HepG2 (cell line): Measurements from ENCODE around the gene PCDH10. TPM values are rescaled to one million over a fixed set of nuclear protein-coding genes. Genes with fewer than 3 reads are reported as not detected.

Experiments
- ATAC-seq: fragments of 200-7000 bp; cut with Tn5 transposase; 3 replicates; pipeline ENCODE4 v1.9.1; 2020; ENCODE audit warnings: mild to moderate bottlenecking, moderate library complexity
- BruUV-seq: library from RNA; stranded (reverse); fragments of 400-500 nt; replicated peaks from 2 replicates; lab custom pipeline; 2021; lab: Mats Ljungman, UMichigan
- CTCF ChIA-PET: fragments of 300-600 bp; formaldehyde crosslinking; extraction: SDS; loops from one replicate; lab custom pipeline; 2021; ENCODE audit warnings: low total read pairs, inconsistent platforms, low intra/inter-chr PET ratio; lab: Yijun Ruan, JAX
- POLR2A ChIA-PET: fragments of 350-600 bp; sonication (Branson Sonifier 250); formaldehyde crosslinking; loops from one replicate; lab custom pipeline; 2020; ENCODE audit warnings: antibody characterized with exemption, inconsistent platforms; lab: Yijun Ruan, JAX
- DNase-seq: peaks from one replicate; pipeline ENCODE4 v3.0.0-alpha.2; 2015; ENCODE audit warnings: low spot score
- FAIRE-seq: peaks from 3 replicates; lab custom pipeline; 2011; peaks lifted over from hg19 to GRCh38; lab: Jason Lieb, UNC
- H2AFZ ChIP-seq: one replicate; pipeline ENCODE4 v1.6.1; 2011; ENCODE audit warnings: low read length, inconsistent platforms
- H3K27ac ChIP-seq: fragments of 300-600 bp; 3 replicates; pipeline ENCODE4 v1.8.0; 2011; ENCODE audit warnings: mixed run types, mild to moderate bottlenecking, mixed read lengths, low read length, inconsistent platforms; ENCODE audit not compliant: insufficient read depth; ENCODE audit errors: extremely low read length
- H3K27me3 ChIP-seq, 2 experiments: fragments of 200-600 bp in 1 of 2; 2 replicates in 1 of 2; 3 replicates in 1 of 2; pipeline versions ENCODE4 v1.6.0 to v1.8.0; 2011; ENCODE audit warnings: low read length in 2 of 2, mild to moderate bottlenecking in 2 of 2, moderate library complexity in 2 of 2, inconsistent platforms in 1 of 2; ENCODE audit not compliant: insufficient read depth in 2 of 2, control insufficient read depth in 1 of 2
- H3K36me3 ChIP-seq, 2 experiments: fragments of 200-600 bp in 1 of 2; replicated peaks in 1 of 2; 2 replicates in 1 of 2; 3 replicates in 1 of 2; pipeline versions ENCODE4 v1.5.1 to v1.8.0; 2011; ENCODE audit warnings: low read length in 2 of 2, inconsistent platforms in 1 of 2; ENCODE audit not compliant: insufficient read depth in 2 of 2, control insufficient read depth in 1 of 2
- H3K4me1 ChIP-seq: 2 replicates; pipeline ENCODE4 v1.5.1; 2012; ENCODE audit warnings: low read length, inconsistent platforms; ENCODE audit not compliant: insufficient read depth
- H3K4me2 ChIP-seq: 2 replicates; pipeline ENCODE4 v1.6.0; 2011; ENCODE audit warnings: low read depth, low read length, inconsistent platforms
- H3K4me3 ChIP-seq, 3 experiments: fragments of 200-600 bp in 1 of 3; sonication (generic), shearing (Covaris generic) in 1 of 3; replicated peaks in 1 of 3; 2 replicates each; pipeline ENCODE4 v1.5.1; 2011 to 2016; ENCODE audit warnings: low read length in 3 of 3, inconsistent platforms in 2 of 3, low read depth in 2 of 3, mild to moderate bottlenecking in 2 of 3, control low read depth in 1 of 3, mixed read lengths in 1 of 3; ENCODE audit not compliant: insufficient read depth in 1 of 3
- H3K79me2 ChIP-seq: one replicate; pipeline ENCODE4 v1.6.1; 2011; ENCODE audit warnings: low read length, inconsistent platforms; ENCODE audit not compliant: insufficient read depth
- H3K9ac ChIP-seq: 2 replicates; pipeline ENCODE4 v1.6.0; 2011; ENCODE audit warnings: mild to moderate bottlenecking, low read depth, low read length, inconsistent platforms; ENCODE audit not compliant: insufficient read depth
- H3K9me3 ChIP-seq: 2 replicates; pipeline ENCODE4 v1.5.1; 2012; ENCODE audit warnings: mild to moderate bottlenecking, low read length
- H4K20me1 ChIP-seq: 2 replicates; pipeline ENCODE4 v1.6.0; 2011; ENCODE audit warnings: inconsistent platforms, mild to moderate bottlenecking, low read length, moderate library complexity; ENCODE audit not compliant: insufficient read depth
- FOXO1 ChIP-seq: sonication (generic); formaldehyde crosslinking; IDR thresholded peaks from 2 replicates; pipeline ENCODE4 v1.4.0; 2020; ENCODE audit warnings: missing genetic modification reagents
- HNF1A ChIP-seq, 2 experiments: sonication (generic) in 1 of 2; formaldehyde crosslinking in 1 of 2; IDR thresholded peaks; 2 replicates each; pipeline versions ENCODE4 v1.4.0 to v1.6.1; 2016 to 2020; ENCODE audit warnings: borderline replicate concordance in 1 of 2, low read depth in 1 of 2, mild to moderate bottlenecking in 1 of 2, missing genetic modification reagents in 1 of 2
- ZFAT ChIP-seq: sonication (generic); formaldehyde crosslinking; conservative IDR thresholded peaks from 2 replicates; pipeline ENCODE4 v1.8.1; 2023; ENCODE audit warnings: missing genetic modification reagents, inconsistent platforms
- ZNF124 ChIP-seq: sonication (generic); formaldehyde crosslinking; IDR thresholded peaks from 2 replicates; pipeline ENCODE4 v1.4.0; 2020; ENCODE audit warnings: missing genetic modification reagents
- ZNF205 ChIP-seq: IDR thresholded peaks from 2 replicates; pipeline ENCODE4 v1.6.1; 2018; ENCODE audit warnings: missing biosample characterization, missing genetic modification reagents
- WGBS: methylation state at CpG from one replicate; pipeline ENCODE4 v1.1.6; 2017; ENCODE audit warnings: low lambda C conversion rate; 5-methylcytosine and 5-hydroxymethylcytosine counted together
- in situ Hi-C: cut with HindIII; loops from 2 replicates; pipeline ENCODE4 v1.10.0; 2017; ENCODE audit warnings: low pct_unique_long_range_greater_than_20kb; ENCODE audit not compliant: extremely low pct_ligation_motif_present
- intact Hi-C: fragments of 100-400 bp; cut with micrococcal nuclease; formaldehyde crosslinking; loops from one replicate; pipeline ENCODE4 v1.10.0; 2022; ENCODE audit not compliant: unreplicated experiment
- polyA plus RNA-seq, 8 experiments: library from polyadenylated mRNA; depleted of rRNA in 3 of 8; stranded (reverse) in 7 of 8; unstranded in 1 of 8; fragments of >200 nt; fragmentation: Illumina TruSeq in 4 of 8; extraction: Trizol in 4 of 8; gene quantifications; 2 replicates each; pipeline versions ENCODE4 v1.2.1 to v1.2.3, GENCODE V29; 2011 to 2016; ENCODE audit warnings: low read depth in 4 of 8, missing spikeins in 1 of 8, mixed read lengths in 1 of 8; ENCODE audit not compliant: insufficient read depth in 1 of 8
- total RNA-seq, 5 experiments: library from RNA; depleted of rRNA; stranded (reverse); fragments of >200 nt; fragmentation: Illumina TruSeq; extraction: Trizol; gene quantifications; 2 replicates each; pipeline ENCODE4 v1.2.3, GENCODE V29; 2016; ENCODE audit warnings: low read depth in 1 of 5

The PCDH10 gene
- total and polyA plus RNA-seq, 2 of the 13 experiments (the other 11 are each of a cell fraction or from before 2014, with no cell fraction given), result not detected

GRCh38 chr4:133152831-133153481 is 3.9 kb downstream of the PCDH10 start:
- no TSS peak for BruUV-seq
- intact Hi-C loops, result loop anchor here (10.0 kb wide), 1 partner anchor 922 kb away; no protein-coding TSS in a partner anchor
- ATAC-seq (no peak), DNase-seq (no peak)
- H4K20me1 ChIP-seq, result no peaks in the 10 kb centered on the region
- H3K4me3 ChIP-seq, result no peak overlapping the region
- peak overlapping the region; percentile 15 for H2AFZ ChIP-seq
- no peak for TF ChIP-seq ZNF124 (CRISPR knock-in tag)
- no peak for TF ChIP-seq HNF1A (IDR thresholded peaks at IDR 0.05; ENCODE audit: low read depth)
- no peak for TF ChIP-seq HNF1A (CRISPR knock-in tag; IDR thresholded peaks at IDR 0.05; ENCODE audit: borderline replicate concordance)
- no peak for TF ChIP-seq ZNF205 (CRISPR knock-in tag)
- no peak for TF ChIP-seq FOXO1 (CRISPR knock-in tag)
- TF ChIP-seq ZFAT (CRISPR knock-in tag), result no peak
- TF ChIP-seq, all 625 proteins: peak for 0
- no peak overlapping the region for H3K9ac ChIP-seq
- no peak for FAIRE-seq
- no peak overlapping the region for H3K27ac ChIP-seq
- H3K79me2 ChIP-seq, result no peaks in the 10 kb centered on the region
- ChIA-PET POLR2A (no interaction called here), CTCF (no interaction called here)
- H3K27me3 ChIP-seq, result peaks cover 0 to 8% of the 10 kb centered on the region in 2 experiments; a peak in 2 of 5 replicates
- in situ Hi-C loops, result no loop called here
- no peaks in the 10 kb centered on the region for H3K9me3 ChIP-seq
- no peaks in the 10 kb centered on the region for H3K36me3 ChIP-seq
- H3K4me1 ChIP-seq, result no peaks in the 10 kb centered on the region
- H3K4me2 ChIP-seq, result no peak overlapping the region
- 4% methylated on average over 20 of the region's 20 CpGs for WGBS
